BLaER1 (cell line): ENCODE measurements around the gene SEC22C.

ENCODE experiments used
- H3K27ac ChIP-seq: shearing (Covaris generic); formaldehyde crosslinking; 2 replicates; pipeline ENCODE4 v1.8.1; 2022
- H3K27me3 ChIP-seq: shearing (Covaris generic); formaldehyde crosslinking; 2 replicates; pipeline ENCODE4 v1.8.1; 2022
- H3K36me3 ChIP-seq: shearing (Covaris generic); formaldehyde crosslinking; 2 replicates; pipeline ENCODE4 v1.8.1; 2022
- H3K4me1 ChIP-seq: shearing (Covaris generic); formaldehyde crosslinking; 2 replicates; pipeline ENCODE4 v1.8.1; 2022
- H3K4me2 ChIP-seq: shearing (Covaris generic); formaldehyde crosslinking; 2 replicates; pipeline ENCODE4 v1.8.1; 2022
- H3K4me3 ChIP-seq: shearing (Covaris generic); formaldehyde crosslinking; 2 replicates; pipeline ENCODE4 v1.8.1; 2022
- H3K9ac ChIP-seq: shearing (Covaris generic); formaldehyde crosslinking; 2 replicates; pipeline ENCODE4 v1.8.1; 2022
- H3K9me3 ChIP-seq: shearing (Covaris generic); formaldehyde crosslinking; 2 replicates; pipeline ENCODE4 v1.8.1; 2022
- H4K20me1 ChIP-seq: shearing (Covaris generic); formaldehyde crosslinking; 2 replicates; pipeline ENCODE4 v1.8.1; 2022
- Cebpa-rat ChIP-seq: shearing (Covaris generic); IDR thresholded peaks from 2 replicates; pipeline ENCODE4 v1.8.1; 2022

Gene SEC22C

GRCh38 chr3:42581709-42582473 is at the start of gene SEC22C:
Gene SEC22C (minus strand): TSS chr3:42581967. CDS start chr3:42569046, 12,921 bp downstream.
- peak within 1 kb of the TSS; percentile 73 for H3K4me3 ChIP-seq
- no peak for TF ChIP-seq Cebpa-rat
- peaks cover 19% of the 10 kb centered on the region for H3K36me3 ChIP-seq
- H4K20me1 ChIP-seq, result no peaks in the 10 kb centered on the region; the same call in 1 of the 2 replicates
- peaks cover 32% of the 10 kb centered on the region for H3K4me1 ChIP-seq
- no peaks in the 10 kb centered on the region for H3K27me3 ChIP-seq
- H3K27ac ChIP-seq, result peak within 1 kb of the TSS; percentile 68
- H3K9ac ChIP-seq, result peak within 1 kb of the TSS; percentile 76
- peak within 1 kb of the TSS; percentile 87 for H3K4me2 ChIP-seq
- H3K9me3 ChIP-seq, result no peaks in the 10 kb centered on the region

GRCh38 chr3:42613462-42613861 is 31.7 kb upstream of the SEC22C start:
- Histone ChIP-seq H4K20me1 (peaks cover 97% of the 10 kb centered on the region), H3K4me1 (peaks cover 17% of the 10 kb centered on the region), H3K9ac (no peak overlapping the region), H3K9me3 (no peaks in the 10 kb centered on the region), H3K4me3 (no peak overlapping the region), H3K27me3 (no peaks in the 10 kb centered on the region), H3K27ac (no peak overlapping the region), H3K4me2 (peak overlapping the region; percentile 53), H3K36me3 (peaks cover 41% of the 10 kb centered on the region)
- TF ChIP-seq Cebpa-rat, result no peak

- TF ChIP-seq Cebpa-rat, result no peak
- Histone ChIP-seq H3K4me1 (peaks cover 17% of the 10 kb centered on the region), H4K20me1 (peaks cover 97% of the 10 kb centered on the region), H3K27me3 (no peaks in the 10 kb centered on the region), H3K4me3 (no peak overlapping the region), H3K27ac (no peak overlapping the region), H3K36me3 (peaks cover 41% of the 10 kb centered on the region), H3K9me3 (no peaks in the 10 kb centered on the region), H3K9ac (no peak overlapping the region), H3K4me2 (peak overlapping the region; percentile 53)
Observed at GRCh38 chr3:42612928-42613327, 31.2 kb upstream of the SEC22C start.

GRCh38 chr3:42612217-42612616 is 30.4 kb upstream of the SEC22C start:
- no peak overlapping the region for H3K4me3 ChIP-seq

GRCh38 chr3:42610976-42611375 is 29.2 kb upstream of the SEC22C start:
- Histone ChIP-seq H3K27me3 (no peaks in the 10 kb centered on the region), H3K4me3 (no peak overlapping the region), H3K9ac (no peak overlapping the region), H3K4me1 (peaks cover 17% of the 10 kb centered on the region), H3K4me2 (no peak overlapping the region), H4K20me1 (peaks cover 100% of the 10 kb centered on the region), H3K9me3 (no peaks in the 10 kb centered on the region), H3K27ac (no peak overlapping the region), H3K36me3 (peaks cover 47% of the 10 kb centered on the region)
- TF ChIP-seq Cebpa-rat, result no peak

More at GRCh38 chr3:42612217-42612616, 30.4 kb upstream of the SEC22C start:
- peaks cover 100% of the 10 kb centered on the region for H4K20me1 ChIP-seq
- no peak for TF ChIP-seq Cebpa-rat
- H3K27me3 ChIP-seq, result no peaks in the 10 kb centered on the region
- peaks cover 43% of the 10 kb centered on the region for H3K36me3 ChIP-seq
- no peak overlapping the region for H3K4me2 ChIP-seq
- no peaks in the 10 kb centered on the region for H3K9me3 ChIP-seq
- H3K9ac ChIP-seq, result no peak overlapping the region
- H3K4me1 ChIP-seq, result peaks cover 17% of the 10 kb centered on the region
- no peak overlapping the region for H3K27ac ChIP-seq

GRCh38 chr3:42608581-42608980 is 26.8 kb upstream of the SEC22C start:
- H4K20me1 ChIP-seq, result peaks cover 100% of the 10 kb centered on the region
- peaks cover 66% of the 10 kb centered on the region for H3K36me3 ChIP-seq
- no peak overlapping the region for H3K4me2 ChIP-seq

GRCh38 chr3:42605546-42606173 is 23.9 kb upstream of the SEC22C start:
- no peak for TF ChIP-seq Cebpa-rat
- peaks cover 15% of the 10 kb centered on the region for H3K4me1 ChIP-seq
- H3K4me2 ChIP-seq, result no peak overlapping the region
- no peak overlapping the region for H3K9ac ChIP-seq
- peaks cover 97% of the 10 kb centered on the region for H4K20me1 ChIP-seq
- H3K36me3 ChIP-seq, result peaks cover 69% of the 10 kb centered on the region
- H3K4me3 ChIP-seq, result no peak overlapping the region
- H3K27ac ChIP-seq, result no peak overlapping the region
- peaks cover 10% of the 10 kb centered on the region for H3K9me3 ChIP-seq
- no peaks in the 10 kb centered on the region for H3K27me3 ChIP-seq

More at GRCh38 chr3:42608581-42608980, 26.8 kb upstream of the SEC22C start:
- no peak for TF ChIP-seq Cebpa-rat
- Histone ChIP-seq H3K9ac (no peak overlapping the region), H3K27ac (no peak overlapping the region), H3K4me1 (peaks cover 15% of the 10 kb centered on the region), H3K27me3 (no peaks in the 10 kb centered on the region), H3K4me3 (no peak overlapping the region), H3K9me3 (peaks cover 5% of the 10 kb centered on the region)

GRCh38 chr3:42602961-42603360 is 21.2 kb upstream of the SEC22C start:
- H3K4me3 ChIP-seq, result no peak overlapping the region
- H3K9ac ChIP-seq, result no peak overlapping the region
- peaks cover 70% of the 10 kb centered on the region for H4K20me1 ChIP-seq
- peaks cover 19% of the 10 kb centered on the region for H3K4me1 ChIP-seq
- H3K27me3 ChIP-seq, result no peaks in the 10 kb centered on the region
- peak overlapping the region; percentile 85 for H3K4me2 ChIP-seq
- H3K27ac ChIP-seq, result no peak overlapping the region
- peaks cover 52% of the 10 kb centered on the region for H3K36me3 ChIP-seq
- TF ChIP-seq Cebpa-rat, result no peak
- H3K9me3 ChIP-seq, result peaks cover 13% of the 10 kb centered on the region

- peaks cover 51% of the 10 kb centered on the region for H3K36me3 ChIP-seq
Observed at GRCh38 chr3:42601896-42602581, 20.3 kb upstream of the SEC22C start.

More at GRCh38 chr3:42601896-42602581, 20.3 kb upstream of the SEC22C start:
- no peak for TF ChIP-seq Cebpa-rat
- Histone ChIP-seq H3K9ac (peak overlapping the region; percentile 96), H4K20me1 (peaks cover 61% of the 10 kb centered on the region), H3K27me3 (no peaks in the 10 kb centered on the region), H3K4me1 (peaks cover 19% of the 10 kb centered on the region), H3K4me3 (peak overlapping the region; percentile 93), H3K4me2 (peak overlapping the region; percentile 85), H3K9me3 (peaks cover 19% of the 10 kb centered on the region), H3K27ac (peak overlapping the region; percentile 94; the same call in 1 of the 2 replicates)
